SK-N-MC (cell line): ENCODE measurements around the gene BTBD6.

ENCODE experiments used
- DNase-seq: peaks from one replicate; pipeline ENCODE4 v3.0.0-alpha.2; 2011; ENCODE audit warnings: low read depth, low spot score
- H3K27ac ChIP-seq: fragments of 200-600 bp; sonication (generic); 2 replicates; pipeline ENCODE4 v1.5.1; 2016; ENCODE audit warnings: mixed run types
- H3K36me3 ChIP-seq: fragments of 200-600 bp; sonication (generic); 2 replicates; pipeline ENCODE4 v1.6.1; 2017; ENCODE audit warnings: antibody characterized with exemption, low read length, mixed read lengths; ENCODE audit not compliant: insufficient read depth
- H3K4me3 ChIP-seq: fragments of 200-600 bp; sonication (generic); 2 replicates; pipeline ENCODE4 v1.5.1; 2016
- H3K9ac ChIP-seq: fragments of 200-600 bp; sonication (generic); 2 replicates; pipeline ENCODE4 v1.8.0; 2017; ENCODE audit warnings: mixed run types, mixed read lengths; ENCODE audit not compliant: insufficient read length
- H3K9me3 ChIP-seq: fragments of 200-600 bp; sonication (generic); 2 replicates; pipeline ENCODE4 v1.6.1; 2017; ENCODE audit warnings: low read depth, mild to moderate bottlenecking, antibody characterized with exemption, low read length, moderate library complexity, mixed read lengths
- EZH2 ChIP-seq: fragments of 200-600 bp; sonication (generic); IDR thresholded peaks from one replicate; pipeline ENCODE4 v1.6.1; 2017; ENCODE audit warnings: antibody characterized with exemption
- FOXP2 ChIP-seq: optimal IDR thresholded peaks from 2 replicates; pipeline ENCODE3; 2011; ENCODE audit warnings: mild to moderate bottlenecking, moderate library complexity; ENCODE audit not compliant: insufficient read depth; ENCODE audit errors: extremely low read length, control extremely low read depth
- POLR2AphosphoS5 ChIP-seq: IDR thresholded peaks from 2 replicates; pipeline ENCODE4 v1.6.1; 2012; ENCODE audit warnings: mild to moderate bottlenecking, low read depth, low read length, borderline replicate concordance

BTBD6 gene

GRCh38 chr14:105251920-105252319 lies 3.6 kb downstream of the BTBD6 start:
- peaks cover 17% of the 10 kb centered on the region for H3K36me3 ChIP-seq
- TF ChIP-seq FOXP2 (no peak), EZH2 (no peak), POLR2AphosphoS5 (no peak)
- H3K9me3 ChIP-seq = no peaks in the 10 kb centered on the region
- DNase-seq = no peak
- no peak overlapping the region for H3K27ac ChIP-seq
- no peak overlapping the region for H3K9ac ChIP-seq
- no peak overlapping the region for H3K4me3 ChIP-seq

- no peak for DNase-seq
- H3K9me3 ChIP-seq = no peaks in the 10 kb centered on the region
- H3K36me3 ChIP-seq = peaks cover 17% of the 10 kb centered on the region
- H3K9ac ChIP-seq = no peak overlapping the region
- H3K27ac ChIP-seq = no peak overlapping the region
- H3K4me3 ChIP-seq = no peak overlapping the region
- TF ChIP-seq EZH2 (no peak), FOXP2 (no peak), POLR2AphosphoS5 (no peak)
These were observed 4.4 kb downstream of the BTBD6 start for GRCh38 chr14:105252552-105253328.

GRCh38 chr14:105253329-105253682 lies 5.0 kb downstream of the BTBD6 start:
- TF ChIP-seq POLR2AphosphoS5 = no peak
- no peak for TF ChIP-seq EZH2
- TF ChIP-seq FOXP2 = no peak
- no peak for DNase-seq
- H3K4me3 ChIP-seq = no peak overlapping the region
- H3K9ac ChIP-seq = no peak overlapping the region
- no peaks in the 10 kb centered on the region for H3K9me3 ChIP-seq
- H3K36me3 ChIP-seq = peaks cover 17% of the 10 kb centered on the region
- H3K27ac ChIP-seq = no peak overlapping the region

DNA sequence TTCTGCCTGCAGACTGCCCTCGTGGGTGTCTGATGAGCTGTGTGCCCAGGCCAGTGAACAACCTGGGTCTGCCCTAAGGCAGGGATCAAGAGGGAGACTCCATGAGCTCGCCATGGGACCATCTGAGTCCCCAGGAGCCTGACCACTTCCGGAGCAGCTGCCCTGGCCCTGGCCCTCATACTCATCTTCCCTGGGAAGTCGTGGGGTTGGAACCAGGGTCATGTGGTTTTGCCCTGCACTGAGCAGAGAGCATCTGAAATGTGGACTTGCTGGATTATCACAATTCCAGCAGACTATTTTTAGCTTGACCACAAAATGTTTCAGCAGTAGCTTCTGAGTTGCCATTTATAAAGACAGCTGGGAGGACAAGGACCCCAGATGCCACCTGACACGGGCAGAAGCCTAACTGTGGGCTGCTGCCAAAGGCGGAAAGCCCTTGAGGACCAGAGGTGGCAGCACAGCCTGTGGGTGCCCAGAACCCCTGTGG lies 6.7 kb downstream of the BTBD6 start:
- Histone ChIP-seq H3K4me3 (no peak overlapping the region), H3K9me3 (no peaks in the 10 kb centered on the region), H3K36me3 (peaks cover 12% of the 10 kb centered on the region), H3K27ac (no peak overlapping the region), H3K9ac (no peak overlapping the region)
- no peak for TF ChIP-seq FOXP2
- TF ChIP-seq POLR2AphosphoS5 = no peak
- no peak for TF ChIP-seq EZH2
- no peak for DNase-seq

- Histone ChIP-seq H3K27ac (no peak overlapping the region), H3K9ac (no peak overlapping the region), H3K9me3 (no peaks in the 10 kb centered on the region), H3K4me3 (no peak overlapping the region), H3K36me3 (peaks cover 4% of the 10 kb centered on the region; the same call in 1 of the 2 replicates)
- DNase-seq = no peak
- TF ChIP-seq POLR2AphosphoS5 (no peak), EZH2 (no peak), FOXP2 (no peak)
These were observed 8.1 kb downstream of the BTBD6 start for GRCh38 chr14:105256292-105256960.

- no peak for TF ChIP-seq POLR2AphosphoS5
- TF ChIP-seq FOXP2 = no peak
- no peak for TF ChIP-seq EZH2
- Histone ChIP-seq H3K9me3 (no peaks in the 10 kb centered on the region), H3K9ac (no peak overlapping the region), H3K36me3 (no peaks in the 10 kb centered on the region; the same call in 1 of the 2 replicates), H3K27ac (no peak overlapping the region), H3K4me3 (no peak overlapping the region)
- DNase-seq = no peak
These were observed 9.1 kb downstream of the BTBD6 start for GRCh38 chr14:105257464-105257863.

DNA sequence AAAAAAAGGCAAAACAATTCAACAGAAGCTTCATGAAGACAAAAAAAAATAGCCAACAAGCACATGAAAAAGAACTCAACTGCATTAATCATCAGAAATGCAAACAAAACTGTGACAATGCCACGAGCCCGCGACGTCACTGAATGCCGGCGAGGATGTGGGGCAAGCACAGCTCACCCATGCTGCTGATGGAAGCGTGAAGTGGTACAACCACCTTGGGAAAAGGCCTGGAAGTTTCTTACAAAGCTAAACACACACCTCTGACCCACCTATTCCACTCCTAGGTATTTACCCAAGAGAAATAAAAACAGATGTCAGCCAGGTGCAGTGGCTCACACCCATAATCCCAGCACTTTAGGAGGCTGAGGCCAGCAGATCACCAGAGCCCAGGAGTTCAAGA lies 10.5 kb downstream of the BTBD6 start:
- no peaks in the 10 kb centered on the region for H3K36me3 ChIP-seq
- no peak overlapping the region for H3K4me3 ChIP-seq
- no peak for DNase-seq
- no peak overlapping the region for H3K9ac ChIP-seq
- TF ChIP-seq EZH2 (no peak), FOXP2 (no peak)
- H3K9me3 ChIP-seq = no peaks in the 10 kb centered on the region
- no peak overlapping the region for H3K27ac ChIP-seq

- Histone ChIP-seq H3K9me3 (no peaks in the 10 kb centered on the region), H3K4me3 (no peak overlapping the region), H3K9ac (no peak overlapping the region), H3K27ac (no peak overlapping the region), H3K36me3 (no peaks in the 10 kb centered on the region)
- no peak for TF ChIP-seq POLR2AphosphoS5
- TF ChIP-seq FOXP2 = no peak
- no peak for TF ChIP-seq EZH2
- DNase-seq = no peak
These were observed 12.6 kb downstream of the BTBD6 start for GRCh38 chr14:105260959-105261358.

DNA sequence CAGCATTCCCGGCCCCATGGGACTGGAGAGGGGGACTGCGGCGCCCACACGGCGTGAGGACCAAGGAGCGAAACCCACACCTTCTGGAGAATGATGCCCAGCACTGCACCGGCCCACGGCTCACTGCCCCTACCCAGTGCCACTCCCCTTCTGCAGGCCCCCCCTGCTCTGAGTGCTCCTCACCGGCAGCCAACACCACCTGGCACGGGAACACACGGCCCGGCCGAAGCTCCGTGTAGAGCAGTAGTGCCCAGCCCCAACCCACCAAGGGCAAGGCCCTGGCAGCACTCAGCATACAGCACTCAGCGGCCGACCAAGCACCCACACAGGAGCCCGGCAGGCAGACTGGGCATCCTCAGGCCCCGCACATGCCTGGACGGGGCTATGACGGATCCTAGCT lies 13.4 kb downstream of the BTBD6 start:
- TF ChIP-seq FOXP2 (no peak), EZH2 (no peak), POLR2AphosphoS5 (no peak)
- no peak overlapping the region for H3K9ac ChIP-seq
- no peak for DNase-seq
- H3K36me3 ChIP-seq = no peaks in the 10 kb centered on the region
- no peak overlapping the region for H3K27ac ChIP-seq
- no peak overlapping the region for H3K4me3 ChIP-seq
- no peaks in the 10 kb centered on the region for H3K9me3 ChIP-seq
